Hematopoietic multipotent progenitor cell (in vitro differentiated cells): ENCODE results near the gene CDH2. TPM values are rescaled to one million over a fixed set of nuclear protein-coding genes. Genes with fewer than 3 reads are reported as not detected.

Source experiments
- DNase-seq, 3 donors: peaks; one replicate each; pipeline ENCODE4 v3.0.0-alpha.2; 2011 to 2015; ENCODE audit warnings: low read depth in 2 of 3, low spot score in 2 of 3
- total RNA-seq: library from RNA; depleted of rRNA; stranded (reverse); fragments of >200 nt; gene quantifications from one replicate; pipeline ENCODE4 v1.2.3, GENCODE V29; 2012

The CDH2 gene
- total RNA-seq, 1 donor = 3.5 TPM

DNA sequence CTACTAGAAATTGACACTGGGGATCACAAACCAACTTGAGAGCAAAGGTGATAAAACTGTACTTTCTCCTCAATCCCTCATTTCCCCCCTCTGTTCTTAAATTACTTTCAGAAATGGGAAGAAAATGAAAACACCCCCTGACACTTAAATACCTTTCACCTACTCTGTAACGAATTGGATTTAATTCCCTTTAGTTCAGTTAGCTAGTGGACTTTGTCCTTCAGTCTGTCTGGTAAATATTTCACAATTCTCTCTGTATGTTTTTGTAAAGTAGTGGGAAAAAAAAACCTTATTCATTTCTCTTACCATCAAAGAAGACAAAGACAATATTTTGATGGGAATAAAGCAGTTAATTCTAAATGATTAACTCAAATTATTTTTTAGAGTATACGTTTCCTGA lies 85.7 kb downstream of the CDH2 start:
- DNase-seq = no peak

DNA sequence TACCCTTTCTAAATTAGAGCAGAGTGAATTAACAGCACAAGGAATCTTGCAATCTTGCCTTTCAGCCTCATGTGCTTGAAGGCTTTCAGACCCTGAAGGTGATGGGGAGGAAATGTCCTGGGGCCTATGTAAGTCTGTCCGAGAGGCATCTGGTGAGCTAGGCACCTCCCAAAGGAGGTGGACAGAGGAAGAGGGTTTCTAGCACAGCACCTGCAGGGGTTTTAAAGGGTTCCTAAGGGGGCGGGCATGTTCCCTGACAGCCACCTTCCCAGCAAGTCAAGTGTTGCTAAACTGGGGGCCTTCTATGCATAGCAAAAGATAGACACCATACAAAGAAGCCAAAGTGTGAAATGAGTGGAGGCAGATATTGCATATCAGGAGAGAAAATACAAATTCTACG lies 88.5 kb downstream of the CDH2 start:
- DNase-seq = no peak

DNA sequence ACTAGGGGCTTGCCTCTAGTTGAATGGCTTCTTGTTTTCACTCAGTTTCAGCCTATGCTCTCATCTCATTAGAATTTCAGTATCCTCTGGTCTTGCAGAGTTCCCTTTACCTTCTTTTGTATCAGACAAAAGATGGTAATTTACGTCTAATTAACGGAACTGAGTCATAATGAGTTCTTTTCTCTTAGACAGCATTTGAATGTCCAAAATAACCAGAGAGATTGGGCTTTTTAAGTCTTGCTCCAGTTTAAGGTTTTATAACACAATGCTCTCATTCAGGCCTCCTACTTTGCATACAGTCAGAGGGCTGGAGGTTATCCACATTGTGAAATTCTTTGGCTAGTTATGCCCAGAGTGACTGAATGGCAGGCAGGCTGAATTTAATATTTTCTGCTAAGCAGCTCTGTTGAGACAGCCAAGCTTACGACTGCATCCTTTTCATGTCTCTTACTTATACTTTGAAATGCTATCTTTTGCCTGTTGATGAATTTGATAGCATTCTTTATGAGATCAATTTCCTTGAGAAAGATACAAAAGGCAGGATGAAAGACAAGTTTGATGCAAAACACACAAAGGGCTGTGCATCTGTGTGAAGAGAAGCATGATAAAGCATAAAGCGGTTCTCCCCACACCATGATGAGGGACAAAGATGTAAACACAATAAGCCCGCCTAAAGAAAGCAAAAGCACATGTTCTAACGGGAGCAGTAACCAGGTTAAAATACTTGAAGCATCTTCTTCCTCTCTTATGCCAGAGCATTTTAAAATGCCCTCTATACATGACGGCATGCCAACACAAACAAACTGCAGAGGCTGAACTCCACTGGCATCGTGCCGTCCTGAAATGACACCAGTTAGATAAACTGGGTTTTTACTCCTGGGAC lies 90.0 kb downstream of the CDH2 start:
- DNase-seq = no peak

DNA sequence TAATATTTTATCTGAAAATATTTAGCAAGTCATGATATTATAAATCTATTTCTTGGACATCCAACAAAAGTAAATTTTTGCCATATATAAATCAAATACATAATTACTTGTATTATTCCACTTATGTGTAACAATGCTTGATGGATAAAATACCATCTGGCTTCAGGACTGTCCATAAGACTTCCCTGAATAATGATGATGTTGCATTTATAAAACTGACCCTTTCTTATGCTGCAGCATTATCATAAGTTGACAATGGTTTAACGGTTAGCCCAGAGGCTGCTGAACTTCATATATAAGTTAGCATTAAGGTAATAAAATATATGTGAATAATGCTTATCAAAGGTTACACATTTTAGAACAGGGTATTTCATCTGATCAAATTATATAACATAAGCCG lies 95.4 kb downstream of the CDH2 start:
- DNase-seq = no peak

DNA sequence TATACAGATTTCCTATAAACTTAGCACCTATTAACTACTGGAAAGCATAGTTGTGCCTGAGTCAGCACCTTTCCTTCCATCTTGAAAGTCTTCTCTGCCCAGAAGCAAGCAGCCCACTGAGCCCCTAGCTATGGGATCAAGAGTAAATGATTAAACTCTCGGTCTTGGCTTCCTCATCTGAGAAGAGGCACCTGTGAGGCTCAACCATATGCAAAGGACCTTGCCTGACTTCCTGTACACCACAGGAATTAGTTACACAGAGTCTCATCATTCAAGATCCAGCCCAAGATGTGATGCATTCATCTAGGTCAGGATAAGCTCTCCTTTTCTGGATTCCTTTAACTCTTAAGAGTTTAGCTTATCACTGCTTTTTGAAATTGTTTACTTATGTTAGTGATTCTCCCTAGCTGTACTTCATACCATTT lies 96.0 kb downstream of the CDH2 start:
- DNase-seq = no peak

DNA sequence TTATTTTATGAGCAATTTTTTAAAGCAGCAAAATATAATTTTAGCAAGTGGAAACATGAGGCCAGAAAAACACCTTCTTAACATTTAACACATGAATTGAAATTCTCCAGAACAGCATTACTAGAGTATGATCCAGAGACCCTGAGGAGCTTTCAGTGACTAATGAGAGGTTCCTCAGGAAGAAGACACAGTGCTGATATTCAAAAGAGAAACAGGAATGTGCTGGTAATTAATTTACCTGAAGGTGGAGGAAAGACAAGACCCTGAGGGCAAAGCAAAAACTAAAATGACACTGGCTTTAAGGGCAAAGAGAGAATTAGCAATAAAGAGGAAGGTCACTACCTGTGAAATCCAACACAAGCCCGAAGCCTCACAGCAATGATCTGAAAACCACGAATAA lies 97.0 kb downstream of the CDH2 start:
- DNase-seq = no peak

DNA sequence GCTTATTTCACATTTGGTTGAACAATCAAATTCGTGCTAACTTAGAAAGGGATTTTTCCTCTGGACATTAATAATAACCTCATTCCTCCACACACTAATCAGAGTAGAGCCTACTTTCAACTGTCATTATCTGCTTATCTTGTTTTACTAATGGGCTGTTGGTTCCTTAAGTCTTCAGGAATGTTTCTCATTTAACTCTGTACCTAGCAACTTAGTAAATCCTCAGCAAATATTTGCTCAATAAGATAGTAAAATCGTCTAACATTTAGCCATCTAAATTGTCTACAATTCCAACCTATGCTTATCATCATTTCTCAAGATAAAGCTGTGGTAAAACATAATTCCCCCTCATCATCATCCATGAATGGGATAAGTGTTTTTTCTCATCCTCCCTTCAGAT lies 98.1 kb downstream of the CDH2 start:
- no peak for DNase-seq

DNA sequence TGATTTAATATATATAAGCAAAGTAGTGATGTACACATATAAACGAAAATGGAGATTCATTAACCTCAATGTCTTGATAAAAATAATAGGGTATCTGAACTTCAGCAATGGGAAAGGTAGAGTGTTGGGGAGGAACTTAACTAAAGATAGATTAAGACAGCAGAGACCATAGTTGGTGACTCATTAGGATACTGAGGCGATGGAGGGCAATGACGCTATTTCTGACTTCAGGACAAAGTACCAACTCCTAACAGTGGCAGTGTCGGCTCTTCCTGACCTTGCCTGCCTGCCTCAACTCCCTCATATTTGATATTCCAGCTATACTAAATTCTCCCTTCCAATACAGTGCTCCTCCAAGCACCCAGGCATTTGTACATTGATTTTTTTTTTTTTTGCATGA lies 98.6 kb downstream of the CDH2 start:
- DNase-seq = no peak

DNA sequence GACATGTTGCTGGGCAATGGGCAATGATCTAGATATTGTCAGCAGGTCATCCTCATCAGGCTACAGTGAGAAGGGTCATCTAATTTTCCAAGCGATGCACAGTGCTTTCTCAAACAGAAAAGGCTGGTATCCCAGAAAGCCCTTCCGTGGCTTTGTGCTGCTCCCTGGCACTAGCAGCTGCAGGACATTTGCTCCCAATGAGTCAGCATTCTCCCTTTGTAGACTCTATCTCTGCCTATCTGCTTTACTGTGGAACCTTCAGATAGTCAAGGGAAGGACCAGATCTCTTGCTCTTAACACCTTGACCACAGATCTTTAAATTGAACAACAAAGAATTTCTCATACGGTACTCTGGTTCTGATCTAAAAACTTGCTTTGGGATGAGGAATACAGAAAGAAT lies 101.4 kb downstream of the CDH2 start:
- DNase-seq = no peak

DNA sequence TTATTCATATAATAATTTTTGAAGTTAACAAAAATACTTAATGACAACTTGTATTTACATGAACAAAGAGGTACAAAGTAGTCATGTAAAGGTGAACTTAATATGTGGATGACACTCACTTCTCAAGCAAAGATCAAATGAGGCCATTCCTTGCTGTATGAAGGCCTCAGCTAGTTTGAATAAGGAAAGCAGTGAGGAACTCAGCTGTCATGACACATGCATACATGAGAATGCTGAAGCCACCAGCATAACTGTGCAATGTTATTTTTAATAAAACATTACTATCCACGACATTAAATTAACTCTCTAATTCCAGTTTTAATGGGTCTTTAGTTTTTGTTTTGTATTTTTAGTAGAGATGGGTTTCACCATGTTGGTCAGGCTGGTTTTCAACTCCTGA lies 102.9 kb downstream of the CDH2 start:
- no peak for DNase-seq

DNA sequence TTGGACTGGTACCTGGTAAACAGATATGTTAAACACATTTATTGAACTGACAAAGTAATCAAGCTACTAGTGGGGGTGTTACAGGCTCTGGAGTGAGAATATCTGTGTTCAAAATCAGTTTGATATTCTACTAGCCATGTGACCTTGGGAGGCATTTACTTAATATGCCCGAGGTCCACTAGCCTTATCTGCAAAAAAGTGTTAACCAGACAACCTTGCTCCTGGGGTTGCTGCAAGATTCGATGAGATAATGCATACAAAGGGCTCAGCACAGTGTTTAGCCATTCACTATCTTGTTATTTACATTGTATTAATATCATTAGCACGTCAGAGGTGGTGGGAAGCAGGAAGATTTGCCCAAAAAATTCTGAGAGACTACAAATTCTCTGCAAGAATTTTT lies 103.3 kb downstream of the CDH2 start:
- no peak for DNase-seq

DNA sequence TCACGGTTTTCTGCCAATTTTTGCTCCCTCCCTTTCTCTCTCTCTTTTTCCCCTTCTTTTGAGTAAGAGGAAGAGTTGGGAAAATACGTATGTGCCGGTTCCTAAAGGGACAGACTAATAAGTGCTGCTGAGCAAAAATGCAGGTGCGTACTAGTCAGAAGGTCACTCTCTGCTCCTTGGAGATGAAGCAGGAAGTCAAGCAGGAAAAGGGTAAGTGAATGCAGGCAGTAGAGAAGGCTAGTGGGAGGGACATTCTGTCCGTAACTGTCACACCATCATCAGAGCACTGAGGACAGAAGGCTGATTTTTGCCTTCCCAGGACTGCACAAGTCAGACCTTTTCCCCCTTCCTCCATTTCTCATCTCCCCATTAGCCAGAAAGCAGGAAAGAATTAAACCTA lies 105.7 kb downstream of the CDH2 start:
- DNase-seq = no peak

DNA sequence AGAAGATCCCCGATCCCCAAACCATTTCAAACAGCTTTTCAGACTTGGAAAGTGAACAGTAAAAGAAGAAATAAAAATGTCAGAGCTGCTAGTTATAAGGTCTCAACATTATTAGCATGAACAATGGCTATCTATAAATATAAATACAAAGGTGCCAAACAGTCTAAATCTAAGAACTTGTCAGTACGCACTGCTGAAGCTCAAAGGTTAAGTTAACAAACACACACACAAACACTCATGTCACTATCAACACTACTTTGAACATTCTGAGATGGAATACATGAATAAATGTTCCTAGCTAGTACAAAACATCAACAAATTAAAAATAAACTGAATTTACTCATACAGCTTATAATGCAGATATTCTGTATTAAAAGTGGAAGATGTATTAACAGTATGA lies 108.7 kb downstream of the CDH2 start:
- no peak for DNase-seq

DNA sequence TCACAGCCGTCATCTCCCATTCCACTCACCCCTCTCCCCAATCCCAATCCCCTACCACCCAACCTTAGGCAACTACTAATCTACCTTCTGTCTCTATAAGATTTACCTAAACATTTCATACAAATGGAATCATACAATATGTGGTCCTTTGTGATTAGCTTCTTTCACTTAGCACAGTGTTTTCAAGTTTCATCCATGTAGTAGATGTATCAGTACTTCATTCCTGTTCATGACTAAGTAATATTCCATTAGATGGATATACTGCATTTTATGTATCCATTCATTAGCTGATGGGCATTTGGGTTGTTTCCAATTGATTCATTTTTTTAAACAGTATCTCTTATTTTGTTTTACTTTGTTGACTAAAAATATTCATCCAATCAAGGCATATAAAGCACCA lies 109.6 kb downstream of the CDH2 start:
- no peak for DNase-seq

DNA sequence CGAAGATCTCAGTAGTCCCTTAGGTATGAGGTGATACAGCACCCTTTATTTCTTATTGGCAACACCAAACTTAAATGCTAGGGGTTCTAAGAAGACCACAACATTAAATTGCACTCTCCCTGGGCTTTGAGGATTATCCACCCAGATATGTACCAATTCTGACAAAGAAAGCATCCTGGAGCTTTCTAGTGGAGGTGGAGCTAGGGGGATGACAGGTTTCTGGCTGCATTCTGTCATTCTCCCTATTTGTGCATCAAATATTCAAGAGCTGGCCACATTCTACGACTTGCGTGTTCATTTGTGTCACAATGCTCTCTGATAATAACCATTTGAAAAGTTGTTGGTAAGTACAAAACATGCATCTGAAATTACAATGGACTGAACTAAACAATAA lies 111.1 kb downstream of the CDH2 start:
- no peak for DNase-seq

DNA sequence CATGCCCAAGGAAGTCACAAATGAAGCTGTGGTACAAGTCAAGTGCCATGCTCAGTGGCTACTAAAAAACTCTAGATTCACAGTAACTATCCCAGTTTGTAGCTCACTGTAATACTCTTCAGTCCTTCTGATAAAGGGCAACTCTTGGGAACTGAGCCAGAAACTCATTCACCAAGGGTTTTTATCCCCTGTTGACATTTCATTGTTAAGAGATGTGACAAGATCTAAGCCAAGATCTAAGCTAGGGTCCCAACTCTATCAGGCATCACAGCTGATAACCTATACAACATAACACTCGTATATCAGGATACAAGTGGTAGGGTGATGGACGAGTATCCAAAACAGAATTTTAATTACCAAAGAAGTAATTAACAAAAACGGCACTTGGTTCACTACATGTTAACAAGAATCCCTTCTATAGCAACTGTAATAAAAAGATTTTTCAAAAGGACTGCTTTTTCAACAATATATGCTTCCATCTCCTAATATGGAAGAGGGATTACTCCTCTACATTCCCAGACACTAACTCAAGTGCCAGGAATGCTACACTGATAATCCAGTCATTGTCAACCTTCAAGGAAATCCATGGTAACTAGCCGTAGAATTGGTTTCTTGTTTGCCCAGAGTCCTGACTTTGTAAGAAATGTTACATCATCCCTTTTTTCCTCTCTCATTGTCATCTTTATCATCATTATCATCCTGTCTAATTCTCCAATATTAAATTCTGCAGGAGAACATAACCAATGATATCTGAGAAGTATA lies 111.7 kb downstream of the CDH2 start:
- no peak for DNase-seq

DNA sequence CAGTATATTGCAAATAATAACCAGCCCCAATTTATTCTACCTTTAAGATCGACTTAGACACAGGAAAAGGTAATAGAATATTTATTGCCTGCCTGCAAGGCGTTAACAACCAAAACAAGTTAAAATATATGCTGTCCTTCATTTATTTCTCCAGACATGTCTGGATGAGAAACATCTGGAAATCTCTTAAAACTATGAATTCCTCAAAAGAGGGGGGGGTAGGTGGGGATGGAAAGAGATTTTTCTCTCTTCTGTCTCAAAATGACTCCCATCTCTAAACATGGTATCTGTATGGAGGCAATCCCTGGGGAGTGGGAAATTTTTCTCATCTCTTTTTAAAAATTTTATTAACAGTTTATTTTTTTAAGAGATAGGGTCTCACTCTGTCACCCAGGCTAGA lies 113.0 kb downstream of the CDH2 start:
- no peak for DNase-seq

DNA sequence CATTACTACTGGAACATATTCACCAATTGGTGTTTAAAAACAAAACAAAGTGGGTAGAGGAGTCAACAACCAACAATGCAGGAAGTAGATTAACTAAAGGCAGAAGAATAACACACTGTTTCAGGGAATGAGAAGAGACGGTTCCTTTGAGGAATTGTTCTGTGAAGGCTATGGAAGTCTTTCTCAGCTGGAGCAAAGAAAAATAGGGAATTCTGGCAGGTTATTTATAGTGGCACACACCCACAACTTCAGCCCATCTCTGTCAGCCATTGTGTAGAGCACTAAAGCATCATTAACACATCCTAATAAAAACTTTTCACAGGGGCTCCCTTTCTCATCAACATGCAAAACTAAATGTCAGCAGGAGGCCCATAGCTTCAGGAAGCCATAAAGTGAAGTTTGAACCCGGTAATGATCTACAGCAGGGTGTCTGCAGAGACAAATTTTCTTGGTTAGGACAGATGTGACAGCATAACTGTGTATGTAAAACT lies 113.6 kb downstream of the CDH2 start:
- no peak for DNase-seq

DNA sequence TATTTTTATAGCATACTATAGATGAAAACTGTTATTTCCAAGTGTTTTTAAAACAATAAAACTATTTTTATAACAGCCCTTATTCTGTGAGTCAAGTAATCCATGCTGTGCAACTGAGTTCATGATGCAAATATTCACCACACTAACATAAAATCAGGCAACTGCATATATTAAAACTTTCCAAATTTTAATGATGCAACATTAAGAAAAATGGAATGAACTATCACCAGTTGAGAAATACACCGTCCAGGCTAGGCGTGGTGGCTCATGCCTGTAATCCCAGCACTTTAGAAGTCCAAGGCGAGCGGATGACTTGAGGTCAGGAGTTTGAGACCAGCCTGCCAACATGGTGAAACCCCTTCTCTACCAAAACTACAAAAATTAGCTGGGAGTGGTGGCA lies 114.5 kb downstream of the CDH2 start:
- DNase-seq = no peak

DNA sequence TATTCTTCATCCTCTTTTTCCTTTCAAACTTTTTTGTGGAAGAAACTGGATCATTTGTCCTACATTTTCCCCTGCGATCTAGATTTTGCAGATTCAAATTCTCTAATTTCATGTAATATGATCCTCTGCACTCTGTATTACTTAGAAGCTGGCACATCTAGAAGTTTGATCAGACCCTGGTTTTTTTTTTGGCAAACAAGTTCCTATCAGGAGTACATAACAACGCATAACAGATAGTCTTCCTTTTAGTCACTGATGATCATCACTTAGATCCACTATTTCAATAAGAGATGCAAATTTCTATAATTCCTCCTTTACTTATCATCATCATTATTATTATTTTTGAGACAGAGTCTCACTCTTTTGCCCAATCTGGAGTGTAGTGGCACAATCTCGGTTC lies 117.1 kb downstream of the CDH2 start:
- DNase-seq = no peak

DNA sequence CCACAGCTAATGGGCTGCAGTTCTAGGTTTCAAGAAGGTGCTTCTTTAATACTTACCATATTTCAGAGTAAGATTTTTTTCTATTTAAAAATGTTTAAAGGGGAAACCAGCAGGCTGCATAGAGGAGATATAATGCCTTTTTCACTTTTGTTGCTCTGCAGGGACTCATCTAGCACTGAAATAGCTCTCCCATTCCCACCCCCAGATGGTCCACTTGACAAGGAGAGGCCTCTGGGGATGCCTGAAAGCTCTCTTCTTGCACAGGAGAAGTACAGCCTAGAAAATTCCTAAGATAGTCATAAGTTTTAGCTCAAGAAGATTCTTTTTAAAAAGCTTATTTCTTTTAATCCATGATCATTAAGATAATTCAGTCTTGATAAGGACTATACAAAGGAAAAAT lies 126.4 kb downstream of the CDH2 start:
- DNase-seq = no peak

DNA sequence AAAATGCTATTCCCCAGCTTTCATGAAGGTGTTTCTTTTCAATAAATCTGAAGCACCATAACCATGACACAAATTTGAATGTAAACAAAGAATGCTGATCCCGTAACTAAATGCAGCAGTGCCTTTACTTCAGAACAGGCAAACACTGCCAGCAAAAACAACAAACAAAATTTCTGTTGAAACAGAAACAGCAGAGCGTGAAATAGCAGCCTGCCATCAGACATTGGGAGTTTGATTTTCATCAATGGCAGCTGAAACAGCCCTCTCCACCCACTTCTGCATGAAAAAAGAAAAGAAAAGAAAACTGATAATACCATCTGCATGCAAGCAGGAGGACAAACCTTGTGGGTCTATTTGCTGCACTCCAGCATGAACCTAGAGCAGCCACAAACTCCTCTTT lies 128.3 kb downstream of the CDH2 start:
- no peak for DNase-seq
